Stromal cell of bone marrow (primary cell): ENCODE data around the gene RNF7.
"Not testable (repeated sequence)": the region's sequence is repeated elsewhere in the genome, so short reads cannot be mapped to it uniquely, and the experiment has no call there.

Experiments used
- DNase-seq: peaks from one replicate; pipeline ENCODE4 v3.0.0-alpha.2; 2012; ENCODE audit warnings: low read depth

The RNF7 gene

DNA sequence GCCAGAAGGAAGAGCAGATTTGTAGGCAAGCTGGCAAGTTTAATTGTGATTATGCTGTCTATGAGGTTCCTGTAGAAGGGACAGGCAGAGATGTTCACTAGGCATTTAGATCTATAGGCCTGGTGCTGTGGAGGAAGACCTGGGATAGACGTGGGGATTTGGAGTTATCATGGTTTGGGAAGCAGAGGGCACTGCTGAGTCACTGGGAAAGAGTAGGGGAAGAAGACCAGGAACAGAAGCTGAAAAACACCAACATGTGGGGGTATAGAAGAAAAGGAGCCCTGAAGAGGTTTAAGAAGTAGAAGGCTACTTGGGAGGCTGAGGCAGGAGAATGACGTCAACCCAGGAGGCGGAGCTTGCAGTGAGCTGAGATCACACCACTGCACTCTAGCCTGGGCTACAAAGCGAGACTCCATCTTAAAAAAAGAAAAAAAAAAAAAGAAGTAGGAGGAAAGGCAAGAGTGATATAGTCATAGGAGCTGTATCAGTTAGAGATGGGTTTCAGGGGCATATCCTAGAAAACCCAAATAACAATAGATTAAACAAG is 44.4 kb downstream of the RNF7 start:
- no peak for DNase-seq

DNA sequence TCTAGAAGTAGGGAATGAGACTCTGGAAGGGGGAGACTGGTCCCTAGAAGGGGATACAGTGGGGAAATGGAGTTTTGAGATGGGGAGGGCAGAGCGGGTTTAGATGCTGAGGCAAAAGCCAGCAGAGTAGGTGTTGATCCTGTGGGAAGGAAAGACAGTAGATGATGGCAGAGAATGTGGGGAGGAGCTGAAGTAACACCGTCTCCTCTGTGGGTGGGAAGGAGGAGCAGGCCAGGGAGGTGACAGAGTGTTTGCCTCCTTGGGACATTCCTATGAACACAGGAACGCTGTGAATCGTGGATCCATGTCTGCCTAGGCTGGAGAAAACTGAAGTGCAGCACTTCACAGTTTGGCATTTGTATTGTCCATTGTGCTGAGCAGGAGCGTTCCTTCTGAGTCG is 45.5 kb downstream of the RNF7 start:
- DNase-seq, result no peak

DNA sequence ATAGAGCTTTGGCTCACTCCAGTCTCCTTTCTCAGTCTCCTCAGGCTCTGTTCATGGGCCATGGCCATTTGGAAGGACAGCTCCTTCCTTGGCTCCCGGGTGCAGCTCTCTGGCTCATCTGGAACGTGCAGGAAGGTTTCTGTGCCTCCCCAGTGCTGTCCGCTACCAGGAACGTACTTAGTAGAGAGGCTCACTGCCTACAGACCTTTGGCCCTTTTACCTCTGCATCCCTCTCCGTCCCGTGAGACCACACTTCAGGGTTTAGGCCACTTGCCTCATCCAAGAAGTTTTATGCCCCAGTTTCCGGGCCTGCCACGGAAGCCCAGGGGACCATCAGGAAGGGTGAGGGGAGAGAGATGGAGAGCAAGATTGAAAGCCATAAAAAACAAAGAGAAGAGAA is 46.0 kb downstream of the RNF7 start:
- DNase-seq, result no peak

DNA sequence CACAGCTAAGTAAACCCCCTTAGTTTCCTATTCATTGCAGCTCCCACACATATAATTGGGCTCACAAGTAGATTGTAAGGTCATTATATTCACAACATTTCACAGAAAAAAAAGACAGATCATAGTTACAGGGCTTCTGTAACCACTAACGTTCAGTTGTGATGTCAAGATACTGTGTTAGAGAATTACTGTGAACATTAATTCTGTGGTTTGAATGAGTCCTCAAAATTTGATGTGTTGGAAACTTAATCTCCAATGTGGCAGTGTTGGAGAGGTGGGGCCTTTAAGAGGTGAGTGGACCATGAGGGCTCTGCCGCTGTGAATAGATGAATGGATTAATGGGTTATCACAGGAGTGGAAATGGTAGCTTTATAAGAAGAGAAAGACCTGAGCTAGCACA is 46.4 kb downstream of the RNF7 start:
- no peak for DNase-seq

DNA sequence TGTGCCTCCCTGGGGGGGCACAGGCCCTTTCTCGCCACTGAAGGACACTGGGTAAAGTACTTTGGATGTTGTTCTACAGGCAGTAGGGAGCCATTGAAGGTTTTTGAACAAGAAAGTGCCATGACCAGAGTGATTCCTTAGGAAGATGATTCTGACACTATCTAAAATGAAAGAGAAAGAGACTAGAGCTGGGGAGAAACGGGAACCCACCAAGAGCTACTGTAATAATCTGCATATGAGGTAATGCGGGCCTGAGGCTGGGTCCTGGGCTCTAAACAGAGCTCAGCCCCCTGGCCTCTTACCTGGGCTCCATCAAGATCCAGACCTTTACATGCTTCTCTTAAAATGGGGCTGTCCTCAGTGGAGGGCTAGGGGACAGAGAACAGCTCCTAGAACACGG is 50.1 kb downstream of the RNF7 start:
- DNase-seq, result no peak

DNA sequence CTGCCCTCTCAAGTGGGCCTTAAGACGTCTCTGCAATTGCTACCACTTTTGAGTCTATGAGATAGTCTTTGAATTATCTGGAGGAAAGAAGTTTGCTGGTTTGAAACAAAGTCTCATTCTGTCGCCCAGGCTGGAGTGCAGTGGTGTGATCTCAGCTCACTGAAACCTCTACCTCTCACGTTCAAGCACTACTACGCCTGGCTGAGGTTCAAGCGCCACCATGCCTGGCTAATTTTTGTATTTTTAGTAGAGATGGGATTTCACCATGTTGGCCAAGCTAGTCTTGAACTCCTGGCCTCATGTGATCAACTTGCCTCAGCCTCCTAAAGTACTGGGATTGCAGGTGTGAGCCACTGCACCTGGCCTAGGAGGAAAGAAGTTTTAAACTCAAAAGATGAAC is 50.7 kb downstream of the RNF7 start:
- DNase-seq, result not testable (repeated sequence)

DNA sequence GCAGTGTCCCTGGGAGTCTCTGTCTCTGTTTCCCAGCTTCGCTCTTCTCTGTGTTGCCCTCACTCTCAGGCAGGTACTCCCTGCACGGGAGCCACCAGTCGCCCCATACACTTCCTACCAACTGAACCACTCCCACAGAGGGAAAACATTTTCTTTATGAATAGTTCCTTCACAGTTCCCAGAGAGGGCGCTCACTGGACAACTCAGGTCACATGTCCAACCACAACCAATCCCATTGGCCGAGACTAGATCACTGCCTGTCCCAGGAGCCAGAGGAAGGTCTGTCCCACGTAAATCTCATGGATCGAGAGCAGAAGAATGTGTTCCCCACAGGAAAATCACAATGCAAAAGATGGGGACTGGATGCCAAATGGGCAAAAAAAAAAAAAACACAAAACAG is 51.2 kb downstream of the RNF7 start:
- DNase-seq, result no peak

DNA sequence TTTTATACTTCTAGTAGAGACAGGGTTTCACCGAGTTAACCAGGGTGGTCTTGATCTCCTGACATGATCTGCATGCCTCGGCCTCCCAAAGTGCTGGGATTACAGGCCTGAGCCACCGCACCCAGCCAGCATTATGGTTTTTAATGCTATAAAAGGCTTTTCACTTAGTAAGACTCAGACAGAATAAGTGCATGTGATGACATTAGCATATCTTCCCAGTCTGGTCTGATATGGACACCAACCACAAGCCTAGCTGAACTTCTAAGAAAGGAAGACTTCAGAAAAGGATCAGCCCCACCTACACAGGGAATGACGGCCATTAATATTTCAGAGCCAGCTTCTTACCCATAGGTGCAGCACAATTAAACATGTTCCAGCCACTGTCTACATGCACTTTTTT is 52.1 kb downstream of the RNF7 start:
- DNase-seq, result no peak

DNA sequence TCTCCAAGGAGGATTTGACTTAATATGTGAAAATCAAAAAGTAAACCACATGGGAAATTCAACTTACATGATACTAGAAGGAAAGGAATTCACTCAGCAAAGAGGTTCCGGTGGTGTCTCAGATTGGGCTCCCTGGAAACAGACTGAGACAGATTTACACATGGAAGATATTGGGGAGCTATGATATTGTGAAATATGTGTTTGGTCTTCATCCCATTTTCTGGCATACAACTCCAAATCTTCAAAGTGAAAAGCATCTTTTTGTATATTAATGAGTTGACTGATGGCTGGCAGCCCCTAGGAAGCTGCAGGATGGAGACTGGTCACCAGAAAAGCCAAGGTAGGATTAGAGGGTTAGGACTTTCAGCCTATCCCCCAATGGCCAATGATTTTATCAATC is 54.4 kb downstream of the RNF7 start:
- no peak for DNase-seq

DNA sequence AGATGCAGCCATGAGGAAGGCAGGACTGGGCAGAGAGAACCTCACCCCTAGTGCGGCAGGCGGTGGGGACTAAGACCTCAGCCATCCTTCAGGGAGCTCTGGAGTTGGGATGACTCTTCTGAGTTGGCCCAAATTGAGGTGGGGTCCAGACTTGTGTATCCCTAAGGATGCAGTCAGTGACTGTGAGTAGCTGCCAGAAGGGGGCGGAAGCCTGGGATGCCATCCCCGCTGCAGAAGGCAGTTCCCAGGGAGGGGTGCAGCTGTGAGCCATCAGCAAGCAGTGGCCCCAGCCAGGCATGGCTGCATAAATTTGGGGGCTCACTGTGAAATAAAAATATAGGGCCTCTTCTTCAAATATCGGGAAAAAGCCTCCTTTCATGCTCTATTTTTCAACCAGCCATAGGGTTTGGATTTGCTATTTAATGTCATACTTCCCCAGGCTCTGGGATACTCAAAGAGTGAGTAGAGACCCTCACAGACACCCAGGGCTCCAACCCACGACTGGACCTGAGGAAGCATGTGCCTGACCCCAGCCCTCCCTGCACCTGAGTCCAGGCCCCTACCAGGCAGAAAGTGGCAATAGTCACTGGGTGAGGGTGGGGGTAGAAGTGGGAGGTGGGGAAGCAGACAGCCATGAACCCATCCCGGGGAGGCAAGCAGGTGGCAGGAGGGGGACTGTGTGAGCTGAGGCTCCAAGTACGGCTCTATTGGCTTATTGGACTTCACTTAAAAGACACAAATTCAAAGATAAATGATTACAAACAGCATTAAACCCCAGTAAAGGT is 55.6 kb downstream of the RNF7 start:
- no peak for DNase-seq

DNA sequence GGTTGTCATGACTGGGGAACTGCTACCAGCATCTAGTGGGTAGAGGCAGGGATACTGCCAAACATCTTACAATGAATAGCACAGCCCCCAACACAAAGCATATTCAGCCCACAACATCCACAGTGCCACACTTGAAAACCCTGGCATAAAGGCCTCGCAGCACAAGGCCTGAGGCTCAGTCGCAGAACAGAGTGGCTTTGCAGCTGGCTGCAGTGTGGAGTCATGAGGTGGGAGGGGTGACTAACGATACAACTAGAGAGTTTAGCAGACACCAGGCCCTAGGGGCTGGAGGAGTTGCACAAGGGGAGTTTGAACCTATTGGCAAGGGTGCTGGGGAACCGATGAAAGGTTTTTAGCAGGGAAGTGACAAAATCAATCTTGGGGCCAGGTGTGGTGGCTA is 57.2 kb downstream of the RNF7 start:
- no peak for DNase-seq

DNA sequence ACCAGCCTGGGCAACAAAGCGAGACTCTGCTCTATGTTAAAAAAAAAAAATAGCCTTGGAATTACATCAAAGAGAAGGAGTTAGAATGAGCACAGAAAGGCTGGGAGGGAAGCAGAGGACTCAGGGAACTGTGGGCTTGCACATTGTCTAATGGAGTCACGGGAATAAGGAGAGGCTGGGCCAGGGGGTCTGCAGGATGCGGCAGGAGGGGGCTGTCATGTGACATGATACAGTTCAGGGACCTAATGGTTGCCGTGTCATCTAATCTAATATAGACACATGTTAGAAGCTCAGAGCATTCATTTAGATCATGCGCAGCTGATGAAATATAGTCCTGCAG is 57.6 kb downstream of the RNF7 start:
- no peak for DNase-seq

DNA sequence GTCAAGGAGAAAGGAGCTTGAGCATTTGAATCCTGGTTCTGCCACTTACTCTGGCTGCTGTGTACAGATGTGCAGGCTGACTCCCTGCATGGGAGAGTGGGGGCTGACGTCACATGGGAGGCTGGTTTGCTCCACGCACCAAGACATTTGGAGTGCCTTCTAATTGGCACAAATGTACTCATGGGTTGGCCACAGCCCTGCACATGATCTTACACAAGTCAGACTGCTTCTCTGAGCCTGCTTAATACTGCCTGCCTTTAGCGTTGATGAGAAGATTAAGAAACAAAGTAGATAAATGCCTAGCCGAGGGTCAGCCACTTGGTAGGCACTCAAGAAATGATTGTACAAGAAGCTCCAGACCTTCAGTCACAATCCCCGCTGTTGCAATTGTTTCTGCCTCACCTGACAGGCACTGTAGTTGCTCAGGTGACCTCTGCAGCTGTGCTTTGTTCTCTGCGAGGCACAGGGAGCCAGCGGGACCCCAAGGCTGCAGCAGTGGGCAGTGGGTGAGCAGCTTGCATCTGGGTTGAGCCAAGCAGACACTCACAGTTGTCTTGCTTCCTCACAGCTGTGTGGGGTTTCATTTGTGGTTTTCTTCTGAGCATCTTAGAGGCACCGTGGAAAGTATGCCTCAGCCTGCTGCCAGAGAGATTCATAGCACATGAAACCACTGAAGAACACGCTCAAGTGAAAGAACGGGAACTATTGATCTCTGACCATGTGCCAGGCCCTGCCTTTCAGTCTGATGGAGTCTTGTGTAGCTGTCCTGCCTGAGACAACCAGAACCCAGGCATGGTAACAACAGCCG is 58.2 kb downstream of the RNF7 start:
- DNase-seq, result no peak
